ENCODE results near the gene CNGB1. TPM values are rescaled to one million over a fixed set of nuclear protein-coding genes. Genes with fewer than 3 reads are reported as not detected.
A peak's percentile ranks its signal among the peaks of the same experiment; 100 is the strongest.

CNGB1 gene
- total and polyA plus RNA-seq, 8 donors: 0.08 to 18.0 (median 0.73) TPM; not detected in 5

DNA sequence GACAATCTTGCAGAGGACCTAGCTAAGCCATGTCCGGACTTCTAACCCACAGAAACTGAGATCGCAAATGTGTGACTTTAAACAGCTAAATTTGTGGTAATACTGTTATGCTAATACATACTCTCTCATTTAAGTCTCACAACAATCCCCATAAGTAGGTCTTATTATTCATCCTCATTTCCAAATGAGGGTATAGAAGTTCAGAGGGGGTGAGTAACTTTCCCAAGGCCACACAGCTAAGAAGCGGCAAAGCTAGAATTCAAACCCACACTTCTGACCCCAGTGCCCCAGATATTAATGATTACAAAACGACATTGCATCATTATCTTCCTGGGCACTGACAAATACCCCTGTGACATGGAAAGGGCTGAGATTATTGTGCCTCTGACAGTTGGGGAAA, 81.4 kb downstream of the CNGB1 start:
- Histone ChIP-seq H3K4me1 (peaks cover 18 to 54% (median 33%) of the 10 kb centered on the region in 4 donors), H3K27ac (peak overlapping the region in 4 of 5 donors; percentile 14 to 77 (median 65)), H3K27me3 (peaks cover 0 to 19% (median 5%) of the 10 kb centered on the region in 3 donors), H3K9me3 (no peaks in the 10 kb centered on the region), H3K4me3 (no peak overlapping the region), H3K36me3 (no peaks in the 10 kb centered on the region)
- no peak for TF ChIP-seq EP300 (IDR thresholded peaks at IDR 0.05)
- TF ChIP-seq, protein P1, sequence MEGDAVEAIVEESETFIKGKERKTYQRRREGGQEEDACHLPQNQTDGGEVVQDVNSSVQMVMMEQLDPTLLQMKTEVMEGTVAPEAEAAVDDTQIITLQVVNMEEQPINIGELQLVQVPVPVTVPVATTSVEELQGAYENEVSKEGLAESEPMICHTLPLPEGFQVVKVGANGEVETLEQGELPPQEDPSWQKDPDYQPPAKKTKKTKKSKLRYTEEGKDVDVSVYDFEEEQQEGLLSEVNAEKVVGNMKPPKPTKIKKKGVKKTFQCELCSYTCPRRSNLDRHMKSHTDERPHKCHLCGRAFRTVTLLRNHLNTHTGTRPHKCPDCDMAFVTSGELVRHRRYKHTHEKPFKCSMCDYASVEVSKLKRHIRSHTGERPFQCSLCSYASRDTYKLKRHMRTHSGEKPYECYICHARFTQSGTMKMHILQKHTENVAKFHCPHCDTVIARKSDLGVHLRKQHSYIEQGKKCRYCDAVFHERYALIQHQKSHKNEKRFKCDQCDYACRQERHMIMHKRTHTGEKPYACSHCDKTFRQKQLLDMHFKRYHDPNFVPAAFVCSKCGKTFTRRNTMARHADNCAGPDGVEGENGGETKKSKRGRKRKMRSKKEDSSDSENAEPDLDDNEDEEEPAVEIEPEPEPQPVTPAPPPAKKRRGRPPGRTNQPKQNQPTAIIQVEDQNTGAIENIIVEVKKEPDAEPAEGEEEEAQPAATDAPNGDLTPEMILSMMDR (IDR thresholded peaks at IDR 0.05): no peak
- TF ChIP-seq POLR2AphosphoS5 (IDR thresholded peaks at IDR 0.05): no peak
- TF ChIP-seq POLR2A (IDR thresholded peaks at IDR 0.05): no peak
- DNase-seq: no peak
- 70 to 79% (median 75%) methylated on average over 4 of the region's 4 CpGs for WGBS, 5 donors
- intact Hi-C loops (cut with DNase I; ENCODE audit: low total_unique reads): no loop called here

DNA sequence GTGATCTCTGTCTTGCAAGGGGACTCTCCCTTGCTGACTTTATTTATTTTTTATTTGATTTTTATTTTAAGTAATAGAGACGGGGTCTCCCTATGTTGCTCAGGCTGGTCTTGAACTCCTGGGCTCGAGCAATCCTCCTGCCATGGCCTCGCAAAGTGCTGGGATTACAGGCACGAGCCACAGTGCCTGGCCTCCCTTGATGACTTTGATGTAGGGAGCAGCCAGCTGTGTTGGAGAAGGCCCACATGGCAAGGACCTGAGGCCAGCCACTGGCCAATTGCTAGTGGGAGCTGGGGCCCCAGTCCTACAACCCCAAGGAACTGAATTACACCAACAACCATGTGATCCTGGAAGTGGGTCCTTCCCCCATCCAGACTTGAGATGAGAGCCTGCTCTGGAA, 81.8 kb downstream of the CNGB1 start:
- DNase-seq: no peak
- H3K27ac ChIP-seq: peak overlapping the region in 2 of 5 donors; percentile 75 to 77
- WGBS, 5 donors: 87 to 95% (median 93%) methylated on average over 4 of the region's 4 CpGs
- no peaks in the 10 kb centered on the region for H3K9me3 ChIP-seq
- no peak overlapping the region for H3K4me3 ChIP-seq
- H3K27me3 ChIP-seq: peaks cover 0 to 23% (median 9%) of the 10 kb centered on the region in 3 donors
- H3K4me1 ChIP-seq: peaks cover 21 to 52% (median 30%) of the 10 kb centered on the region in 4 donors
- intact Hi-C loops (cut with DNase I; ENCODE audit: low total_unique reads): no loop called here
- H3K36me3 ChIP-seq: no peaks in the 10 kb centered on the region
- TF ChIP-seq EP300 (IDR thresholded peaks at IDR 0.05) (no peak), POLR2A (IDR thresholded peaks at IDR 0.05) (no peak), POLR2AphosphoS5 (IDR thresholded peaks at IDR 0.05) (no peak)
- TF ChIP-seq, protein P1 (IDR thresholded peaks at IDR 0.05): no peak

DNA sequence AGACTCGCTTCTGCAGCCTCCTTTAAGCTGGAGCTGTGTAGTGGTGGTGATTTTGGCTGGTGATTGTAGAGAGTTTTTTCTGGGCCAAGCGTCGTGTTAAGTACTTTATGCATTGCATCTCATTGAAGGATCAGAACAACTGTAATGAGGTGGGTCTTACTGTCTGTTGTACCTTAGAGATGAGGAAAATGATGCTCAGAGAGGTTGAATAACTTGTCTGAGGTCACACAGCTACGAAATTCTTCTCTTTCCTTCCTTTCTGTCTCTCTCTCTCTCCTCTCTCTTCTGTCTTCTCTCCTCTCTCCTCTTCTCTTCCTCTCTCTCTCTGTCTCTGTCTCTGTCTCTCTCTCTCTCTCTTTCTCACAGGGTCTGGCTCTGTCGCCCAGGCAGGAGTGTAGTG, 82.8 kb downstream of the CNGB1 start:
- no peaks in the 10 kb centered on the region for H3K36me3 ChIP-seq
- H3K27ac ChIP-seq: no peak overlapping the region
- DNase-seq: no peak
- no peak overlapping the region for H3K4me3 ChIP-seq
- intact Hi-C loops (cut with DNase I; ENCODE audit: low total_unique reads): no loop called here
- 89 to 95% (median 92%) methylated on average over 5 of the region's 5 CpGs for whole genome bisulfite sequencing, 5 donors
- TF ChIP-seq POLR2A (IDR thresholded peaks at IDR 0.05) (no peak), POLR2AphosphoS5 (IDR thresholded peaks at IDR 0.05) (no peak), EP300 (IDR thresholded peaks at IDR 0.05) (no peak)
- TF ChIP-seq, protein P1 (IDR thresholded peaks at IDR 0.05): no peak
- H3K27me3 ChIP-seq: peaks cover 0 to 33% (median 19%) of the 10 kb centered on the region in 3 donors
- H3K9me3 ChIP-seq: no peaks in the 10 kb centered on the region
- H3K4me1 ChIP-seq: peaks cover 19 to 49% (median 29%) of the 10 kb centered on the region in 4 donors

DNA sequence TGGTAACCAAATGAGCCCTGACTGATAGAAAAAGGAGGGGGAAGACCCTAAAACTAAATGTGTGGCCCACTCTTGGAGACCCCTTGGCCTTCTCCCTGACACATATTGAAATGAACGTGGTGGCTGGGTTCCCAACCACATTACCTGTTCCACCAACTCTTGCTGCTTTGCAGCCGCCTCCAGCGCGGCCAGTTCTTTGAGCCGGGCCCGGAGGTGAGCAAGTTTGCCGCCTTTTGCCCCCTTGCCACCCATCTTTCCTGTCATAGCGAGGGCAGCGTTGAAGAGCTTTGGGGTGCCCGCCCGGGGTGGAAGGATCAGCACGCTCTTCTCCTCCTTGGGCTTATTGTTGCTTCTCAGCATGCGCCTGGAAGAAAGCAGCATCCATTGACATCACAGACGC, 83.2 kb downstream of the CNGB1 start:
- intact Hi-C loops (cut with DNase I; ENCODE audit: low total_unique reads): no loop called here
- WGBS, 5 donors: 92 to 96% (median 93%) methylated on average over 14 of the region's 14 CpGs
- Histone ChIP-seq H3K4me1 (peaks cover 15 to 45% (median 28%) of the 10 kb centered on the region in 4 donors), H3K27me3 (peaks cover 0 to 37% (median 23%) of the 10 kb centered on the region in 3 donors), H3K36me3 (no peaks in the 10 kb centered on the region), H3K9me3 (no peaks in the 10 kb centered on the region), H3K27ac (no peak overlapping the region), H3K4me3 (no peak overlapping the region)
- no peak for DNase-seq
- TF ChIP-seq EP300 (IDR thresholded peaks at IDR 0.05) (no peak), POLR2A (IDR thresholded peaks at IDR 0.05) (no peak), POLR2AphosphoS5 (IDR thresholded peaks at IDR 0.05) (no peak)
- TF ChIP-seq, protein P1 (IDR thresholded peaks at IDR 0.05): no peak
